ENCODE measurements around the gene IKZF5. TPM values are rescaled to one million over a fixed set of nuclear protein-coding genes. Genes with fewer than 3 reads are reported as not detected.

Gene IKZF5
- total and polyA plus RNA-seq, 4 donors, result 6.1 to 19.9 (median 11.6) TPM

GRCh38 chr10:123014772-123015171 lies 6.2 kb upstream of the IKZF5 start:
- no peak for TF ChIP-seq CTCF (IDR thresholded peaks at IDR 0.05; ENCODE audit: control extremely low read depth, extremely low read depth)
- Histone ChIP-seq H3K27me3 (ENCODE audit: control insufficient read depth in 3 of 3, insufficient read depth in 3 of 3, low read length in 2 of 3) (no peaks in the 10 kb centered on the region), H3K4me3 (no peak overlapping the region), H3K36me3 (ENCODE audit: control insufficient read depth in 4 of 4, insufficient read depth in 4 of 4, low read length in 4 of 4) (no peaks in the 10 kb centered on the region), H3K9me3 (ENCODE audit: control insufficient read depth in 4 of 4, insufficient read depth in 3 of 4, low read length in 3 of 4) (no peaks in the 10 kb centered on the region), H3K4me1 (ENCODE audit: control insufficient read depth in 5 of 5, insufficient read depth in 5 of 5, low read length in 5 of 5) (peaks cover 0 to 7% (median under 1%) of the 10 kb centered on the region in 5 donors), H3K9ac (ENCODE audit: insufficient read depth in 1 of 2, low read length in 2 of 2) (no peak overlapping the region), H3K27ac (ENCODE audit: low read depth in 1 of 2, low read length in 1 of 2) (no peak overlapping the region)
- 95 to 97% methylated on average over 2 of the region's 2 CpGs for WGBS, 2 donors
- ATAC-seq (ENCODE audit: insufficient read depth, low FRiP score), result no peak
- no peak for DNase-seq

- Histone ChIP-seq H3K27ac (ENCODE audit: low read depth in 1 of 2, low read length in 1 of 2) (no peak overlapping the region), H3K4me1 (ENCODE audit: control insufficient read depth in 5 of 5, insufficient read depth in 5 of 5, low read length in 5 of 5) (peaks cover 0 to 10% (median 3%) of the 10 kb centered on the region in 5 donors), H3K27me3 (ENCODE audit: control insufficient read depth in 3 of 3, insufficient read depth in 3 of 3, low read length in 2 of 3) (no peaks in the 10 kb centered on the region), H3K9me3 (ENCODE audit: control insufficient read depth in 4 of 4, insufficient read depth in 3 of 4, low read length in 3 of 4) (no peaks in the 10 kb centered on the region), H3K4me3 (no peak overlapping the region), H3K36me3 (ENCODE audit: control insufficient read depth in 4 of 4, insufficient read depth in 4 of 4, low read length in 4 of 4) (no peaks in the 10 kb centered on the region), H3K9ac (ENCODE audit: insufficient read depth in 1 of 2, low read length in 2 of 2) (no peak overlapping the region)
- 92 to 95% methylated on average over 38 to 43 of the region's 43 CpGs for WGBS, 2 donors
- TF ChIP-seq CTCF (IDR thresholded peaks at IDR 0.05; ENCODE audit: control extremely low read depth, extremely low read depth), result no peak
- ATAC-seq (ENCODE audit: insufficient read depth, low FRiP score) (no peak), DNase-seq (no peak)
Observed at GRCh38 chr10:123013456-123014419, 5.1 kb upstream of the IKZF5 start.

GRCh38 chr10:123011987-123012386 lies 3.4 kb upstream of the IKZF5 start:
- Histone ChIP-seq H3K4me1 (ENCODE audit: control insufficient read depth in 5 of 5, insufficient read depth in 5 of 5, low read length in 5 of 5) (peaks cover 0 to 15% (median 8%) of the 10 kb centered on the region in 5 donors), H3K27ac (ENCODE audit: low read depth in 1 of 2, low read length in 1 of 2) (no peak overlapping the region), H3K27me3 (ENCODE audit: control insufficient read depth in 3 of 3, insufficient read depth in 3 of 3, low read length in 2 of 3) (no peaks in the 10 kb centered on the region), H3K9ac (ENCODE audit: insufficient read depth in 1 of 2, low read length in 2 of 2) (no peak overlapping the region), H3K9me3 (ENCODE audit: control insufficient read depth in 4 of 4, insufficient read depth in 3 of 4, low read length in 3 of 4) (no peaks in the 10 kb centered on the region), H3K36me3 (ENCODE audit: control insufficient read depth in 4 of 4, insufficient read depth in 4 of 4, low read length in 4 of 4) (no peaks in the 10 kb centered on the region), H3K4me3 (no peak overlapping the region)
- WGBS, 2 donors, result 73 to 93% methylated on average over 3 of the region's 3 CpGs
- DNase-seq (peak in 1 of 3 donors; percentile 29), ATAC-seq (ENCODE audit: insufficient read depth, low FRiP score) (no peak)
- TF ChIP-seq CTCF (IDR thresholded peaks at IDR 0.05; ENCODE audit: control extremely low read depth, extremely low read depth), result no peak

Data from lung (tissue), 12 donors.